ENCODE measurements around the gene RABL6. TPM values are rescaled to one million over a fixed set of nuclear protein-coding genes. Genes with fewer than 3 reads are reported as not detected.
A peak's percentile ranks its signal among the peaks of the same experiment; 100 is the strongest.

Gene RABL6
- total and polyA plus RNA-seq, 2 of the 4 experiments (the other 2 are of a cell fraction), result 37.1 to 47.5 TPM

GRCh38 chr9:136865768-136866103 is 58.0 kb downstream of the RABL6 start:
- H4K20me1 ChIP-seq (ENCODE audit: insufficient read depth, low read length), result peaks cover 13% of the 10 kb centered on the region
- peak overlapping the region; percentile 68 for H3K9ac ChIP-seq (ENCODE audit: low read depth, low read length)
- ChIA-PET POLR2A (ENCODE audit: unreplicated experiment) (no interaction called here), CTCF (no interaction called here)
- H3K4me1 ChIP-seq (ENCODE audit: control insufficient read depth, insufficient read depth, low read length), result peaks cover 3% of the 10 kb centered on the region
- H3K79me1 ChIP-seq (ENCODE audit: low read depth in 1 of 2, low read length in 2 of 2), result peaks cover 16 to 45% of the 10 kb centered on the region in 2 experiments
- intact Hi-C loops (cut with micrococcal nuclease) (no loop called here), in situ Hi-C loops (cut with MboI; ENCODE audit: low sequenced_read_pairs) (no loop called here), dilution Hi-C loops (cut with HindIII; ENCODE audit: low sequenced_read_pairs, unreplicated experiment) (no loop called here)
- H2AK5ac ChIP-seq (ENCODE audit: low read depth, low read length), result peak overlapping the region; percentile 43
- H3K36me3 ChIP-seq (ENCODE audit: control insufficient read depth, insufficient read depth, low read length), result peaks cover 33% of the 10 kb centered on the region
- peak overlapping the region; percentile 98 for H3K4ac ChIP-seq (ENCODE audit: low read depth, low read length)
- H3K27me3 ChIP-seq (ENCODE audit: control insufficient read depth, insufficient read depth, low read length), result no peaks in the 10 kb centered on the region
- no peak overlapping the region for H3K56ac ChIP-seq (ENCODE audit: extremely low read depth, insufficient read depth, low read length)
- peak overlapping the region; percentile 49 for H2BK5ac ChIP-seq (ENCODE audit: low read depth, low read length, poor library complexity, severe bottlenecking)
- DNase-seq (no peak), ATAC-seq (ENCODE audit: low read depth) (peak; percentile 34)
- H2BK20ac ChIP-seq (ENCODE audit: low read depth, low read length), result no peak overlapping the region
- H3K4me3 ChIP-seq (ENCODE audit: insufficient read depth, low read depth, low read length), result peak overlapping the region; percentile 71
- no peak overlapping the region for H3K18ac ChIP-seq (ENCODE audit: low read depth, low read length)
- H3K27ac ChIP-seq (ENCODE audit: insufficient read depth, low read length), result peak overlapping the region; percentile 76
- no peak overlapping the region; the same call in 1 of the 2 replicates for H4K91ac ChIP-seq (ENCODE audit: insufficient read depth, low read depth, low read length)
- 0% methylated on average over 5 of the region's 20 CpGs; no CpG with 5 or more reads in 1 of the 2 experiments for WGBS, 2 experiments (ENCODE audit: extremely low coverage in 2 of 2, insufficient read length in 1 of 2)
- peak overlapping the region; percentile 96 for H2AFZ ChIP-seq (replicated peaks; ENCODE audit: low read length, poor library complexity)
- no peak overlapping the region for H4K5ac ChIP-seq (ENCODE audit: low read depth, low read length)
- peaks cover 2% of the 10 kb centered on the region; the same call in 1 of the 2 replicates for H3K9me3 ChIP-seq (ENCODE audit: control insufficient read depth, insufficient read depth, low read length)
- H3K4me2 ChIP-seq (ENCODE audit: low read depth, low read length), result peak overlapping the region; percentile 92
- H4K8ac ChIP-seq (ENCODE audit: low read depth in 2 of 2, low read length in 2 of 2), result no peak overlapping the region; a peak in 3 of 4 replicates
- H3K23ac ChIP-seq (ENCODE audit: low read depth, low read length), result no peak overlapping the region
- H3K14ac ChIP-seq (replicated peaks; ENCODE audit: low read depth, low read length), result no peak overlapping the region
- peak overlapping the region; percentile 95 for H2AK9ac ChIP-seq (replicated peaks; ENCODE audit: low read depth, low read length, poor library complexity)
- peaks cover 5% of the 10 kb centered on the region for H3K9me1 ChIP-seq (ENCODE audit: insufficient read depth, low read length)
- H2BK15ac ChIP-seq (ENCODE audit: low read depth, low read length), result no peak overlapping the region
- 0 out of 2 replicates have a peak overlapping the region, but pooled peaks have one; percentile 21 for H2BK120ac ChIP-seq (ENCODE audit: low read depth, low read length)
- no peak for TF ChIP-seq MXI1 (IDR thresholded peaks at IDR 0.05; ENCODE audit: borderline replicate concordance, low read depth, low read length)
- TF ChIP-seq SMC3 (IDR thresholded peaks at IDR 0.05; ENCODE audit: low read depth, low read length), result no peak
- TF ChIP-seq POLR2A (IDR thresholded peaks at IDR 0.05; ENCODE audit: low read depth, low read length), result no peak; the same call in 1 of the 2 replicates
- TF ChIP-seq NFE2L2 (IDR thresholded peaks at IDR 0.05; ENCODE audit: low read depth, low read length), result no peak
- TF ChIP-seq MAZ (IDR thresholded peaks at IDR 0.05; ENCODE audit: borderline replicate concordance, low read depth, low read length), result no peak
- TF ChIP-seq FOS (IDR thresholded peaks at IDR 0.05; ENCODE audit: low read depth, low read length), result no peak
- TF ChIP-seq RFX5 (IDR thresholded peaks at IDR 0.05; ENCODE audit: low read depth, low read length), result no peak
- no peak for TF ChIP-seq MAFK (IDR thresholded peaks at IDR 0.05; ENCODE audit: low read depth, low read length)
- TF ChIP-seq BHLHE40 (IDR thresholded peaks at IDR 0.05; ENCODE audit: low read depth, low read length), result no peak
- no peak for TF ChIP-seq CEBPB (IDR thresholded peaks at IDR 0.05; ENCODE audit: low read depth, low read length)
- TF ChIP-seq, protein P1, sequence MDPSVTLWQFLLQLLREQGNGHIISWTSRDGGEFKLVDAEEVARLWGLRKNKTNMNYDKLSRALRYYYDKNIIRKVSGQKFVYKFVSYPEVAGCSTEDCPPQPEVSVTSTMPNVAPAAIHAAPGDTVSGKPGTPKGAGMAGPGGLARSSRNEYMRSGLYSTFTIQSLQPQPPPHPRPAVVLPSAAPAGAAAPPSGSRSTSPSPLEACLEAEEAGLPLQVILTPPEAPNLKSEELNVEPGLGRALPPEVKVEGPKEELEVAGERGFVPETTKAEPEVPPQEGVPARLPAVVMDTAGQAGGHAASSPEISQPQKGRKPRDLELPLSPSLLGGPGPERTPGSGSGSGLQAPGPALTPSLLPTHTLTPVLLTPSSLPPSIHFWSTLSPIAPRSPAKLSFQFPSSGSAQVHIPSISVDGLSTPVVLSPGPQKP (IDR thresholded peaks at IDR 0.05; ENCODE audit: borderline replicate concordance, low read depth, low read length), result no peak
- no peak for TF ChIP-seq RAD21 (IDR thresholded peaks at IDR 0.05; ENCODE audit: low read length)
- TF ChIP-seq CHD1 (IDR thresholded peaks at IDR 0.05; ENCODE audit: low read depth, low read length), result no peak
- no peak for TF ChIP-seq RCOR1 (IDR thresholded peaks at IDR 0.05; ENCODE audit: insufficient replicate concordance, low read length)
- TF ChIP-seq, protein P2, sequence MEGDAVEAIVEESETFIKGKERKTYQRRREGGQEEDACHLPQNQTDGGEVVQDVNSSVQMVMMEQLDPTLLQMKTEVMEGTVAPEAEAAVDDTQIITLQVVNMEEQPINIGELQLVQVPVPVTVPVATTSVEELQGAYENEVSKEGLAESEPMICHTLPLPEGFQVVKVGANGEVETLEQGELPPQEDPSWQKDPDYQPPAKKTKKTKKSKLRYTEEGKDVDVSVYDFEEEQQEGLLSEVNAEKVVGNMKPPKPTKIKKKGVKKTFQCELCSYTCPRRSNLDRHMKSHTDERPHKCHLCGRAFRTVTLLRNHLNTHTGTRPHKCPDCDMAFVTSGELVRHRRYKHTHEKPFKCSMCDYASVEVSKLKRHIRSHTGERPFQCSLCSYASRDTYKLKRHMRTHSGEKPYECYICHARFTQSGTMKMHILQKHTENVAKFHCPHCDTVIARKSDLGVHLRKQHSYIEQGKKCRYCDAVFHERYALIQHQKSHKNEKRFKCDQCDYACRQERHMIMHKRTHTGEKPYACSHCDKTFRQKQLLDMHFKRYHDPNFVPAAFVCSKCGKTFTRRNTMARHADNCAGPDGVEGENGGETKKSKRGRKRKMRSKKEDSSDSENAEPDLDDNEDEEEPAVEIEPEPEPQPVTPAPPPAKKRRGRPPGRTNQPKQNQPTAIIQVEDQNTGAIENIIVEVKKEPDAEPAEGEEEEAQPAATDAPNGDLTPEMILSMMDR (conservative IDR thresholded peaks at IDR 0.05; ENCODE audit: low read depth, low read length), result no peak
- BruUV-seq (replicated peaks), result no TSS peak

Data from IMR-90 (cell line).